SK-N-SH (cell line): ENCODE data around the gene EYA2. TPM values are rescaled to one million over a fixed set of nuclear protein-coding genes. Genes with fewer than 3 reads are reported as not detected.

Experiments
- CTCF ChIA-PET: fragments of 300-600, 350-600 bp; formaldehyde crosslinking; extraction: SDS; loops from one replicate; lab custom pipeline; 2021; lab: Yijun Ruan, JAX
- POLR2A ChIA-PET: fragments of 350-600 bp; sonication (Branson Sonifier 250); formaldehyde crosslinking; extraction: SDS; loops from one replicate; lab custom pipeline; 2020; ENCODE audit warnings: antibody characterized with exemption, inconsistent platforms; lab: Yijun Ruan, JAX
- DNase-seq: peaks from one replicate; pipeline ENCODE4 v3.0.0; 2012
- H2AFZ ChIP-seq: fragments of 200-600 bp; sonication (generic); 2 replicates; pipeline ENCODE4 v1.8.1; 2016; ENCODE audit warnings: antibody characterized with exemption, mild to moderate bottlenecking, low read depth
- H3F3A ChIP-seq: fragments of 200-600 bp; sonication (generic); replicated peaks from 2 replicates; pipeline ENCODE3; 2016; ENCODE audit warnings: antibody characterized with exemption, mild to moderate bottlenecking; ENCODE audit not compliant: insufficient read depth
- H3K27ac ChIP-seq, 2 experiments: fragments of 200-500 bp in 1 of 2; fragments of 200-600 bp in 1 of 2; sonication (Bioruptor generic) in 1 of 2; sonication (generic), shearing (Covaris generic) in 1 of 2; 2 replicates each; pipeline versions ENCODE4 v1.5.1 to v1.6.1; 2014 to 2016; ENCODE audit warnings: low read depth in 2 of 2, inconsistent platforms in 1 of 2, low read length in 1 of 2, mild to moderate bottlenecking in 1 of 2, mixed read lengths in 1 of 2
- H3K27me3 ChIP-seq: fragments of 200-600 bp; sonication (generic), shearing (Covaris generic); 2 replicates; pipeline ENCODE4 v1.6.1; 2016; ENCODE audit warnings: mixed run types; ENCODE audit not compliant: insufficient read depth
- H3K36me3 ChIP-seq, 2 experiments: fragments of 200-500 bp in 1 of 2; fragments of 200-600 bp in 1 of 2; sonication (Bioruptor generic) in 1 of 2; sonication (generic) in 1 of 2; replicated peaks in 1 of 2; 2 replicates each; pipeline versions ENCODE3 to v1.5.1; 2014 to 2016; ENCODE audit warnings: low read length in 1 of 2, mild to moderate bottlenecking in 1 of 2; ENCODE audit not compliant: insufficient read depth in 2 of 2, control insufficient read depth in 1 of 2
- H3K4me1 ChIP-seq, 2 experiments: fragments of 200-500 bp in 1 of 2; fragments of 200-600 bp in 1 of 2; sonication (Bioruptor generic) in 1 of 2; sonication (generic), shearing (Covaris generic) in 1 of 2; 2 replicates each; pipeline versions ENCODE4 v1.5.1 to v1.6.1; 2014 to 2016; ENCODE audit warnings: low read depth in 1 of 2, low read length in 1 of 2, mixed run types in 1 of 2; ENCODE audit not compliant: insufficient read depth in 2 of 2, control insufficient read depth in 1 of 2
- H3K4me2 ChIP-seq: fragments of 200-600 bp; sonication (generic), shearing (Covaris generic); 2 replicates; pipeline ENCODE4 v1.6.1; 2017; ENCODE audit warnings: mixed run types
- H3K4me3 ChIP-seq, 2 experiments: fragments of 200-500 bp in 1 of 2; fragments of 200-600 bp in 1 of 2; sonication (Bioruptor generic) in 1 of 2; sonication (generic), shearing (Covaris generic) in 1 of 2; 2 replicates each; pipeline versions ENCODE4 v1.5.1 to v1.8.1; 2014 to 2016; ENCODE audit warnings: low read depth in 2 of 2, inconsistent platforms in 1 of 2, low read length in 1 of 2, mild to moderate bottlenecking in 1 of 2, mixed read lengths in 1 of 2, moderate library complexity in 1 of 2
- H3K79me2 ChIP-seq: fragments of 200-600 bp; sonication (generic); 2 replicates; pipeline ENCODE4 v1.8.1; 2017; ENCODE audit warnings: mild to moderate bottlenecking; ENCODE audit not compliant: insufficient read depth
- H3K9ac ChIP-seq: fragments of 200-600 bp; sonication (generic); 2 replicates; pipeline ENCODE4 v1.6.1; 2017; ENCODE audit warnings: mixed run types
- H3K9me2 ChIP-seq: fragments of 200-600 bp; sonication (generic); 2 replicates; pipeline ENCODE4 v1.6.1; 2017; ENCODE audit warnings: mixed run types
- H3K9me3 ChIP-seq: fragments of 200-600 bp; sonication (generic); 2 replicates; pipeline ENCODE4 v1.6.1; 2017; ENCODE audit warnings: mixed run types, mild to moderate bottlenecking, moderate library complexity
- H4K20me1 ChIP-seq: fragments of 200-600 bp; sonication (generic); 2 replicates; pipeline ENCODE4 v1.6.1; 2017; ENCODE audit warnings: mild to moderate bottlenecking, mixed run types; ENCODE audit not compliant: insufficient read depth
- CHD2 ChIP-seq: fragments of 150-350 bp; IDR thresholded peaks from 2 replicates; pipeline ENCODE4 v1.6.1; 2018; ENCODE audit warnings: low read length; ENCODE audit not compliant: partially characterized antibody
- ELF1 ChIP-seq: IDR thresholded peaks from 2 replicates; pipeline ENCODE4 v1.4.0; 2012
- EP300 ChIP-seq, 2 experiments: IDR thresholded peaks; 2 replicates each; pipeline versions ENCODE4 v1.4.0 to v1.6.1; 2012; ENCODE audit warnings: borderline replicate concordance in 1 of 2, low read depth in 1 of 2, low read length in 1 of 2
- FOSL2 ChIP-seq: IDR thresholded peaks from 2 replicates; pipeline ENCODE4 v1.4.0; 2012; ENCODE audit warnings: low read depth, mild to moderate bottlenecking, moderate library complexity, borderline replicate concordance
- GABPA ChIP-seq: IDR thresholded peaks from 2 replicates; pipeline ENCODE4 v1.4.0; 2012; ENCODE audit warnings: low read depth, mild to moderate bottlenecking
- GATA2 ChIP-seq: sonication (generic); formaldehyde crosslinking; IDR thresholded peaks from 2 replicates; pipeline ENCODE4 v1.5.0; 2020; ENCODE audit warnings: mild to moderate bottlenecking, missing genetic modification reagents
- NFIC ChIP-seq: IDR thresholded peaks from 2 replicates; pipeline ENCODE4 v1.4.0; 2012; ENCODE audit warnings: borderline replicate concordance
- NRF1 ChIP-seq: IDR thresholded peaks from 2 replicates; pipeline ENCODE4 v1.6.1; 2012; ENCODE audit warnings: low read depth, mild to moderate bottlenecking, low read length
- POLR2AphosphoS5 ChIP-seq: IDR thresholded peaks from 2 replicates; pipeline ENCODE4 v1.6.1; 2012; ENCODE audit warnings: low read depth, low read length
- RAD21 ChIP-seq: IDR thresholded peaks from 2 replicates; pipeline ENCODE4 v1.6.1; 2012; ENCODE audit warnings: mild to moderate bottlenecking, low read length
- RCOR1 ChIP-seq: fragments of 150-350 bp; IDR thresholded peaks from 2 replicates; pipeline ENCODE4 v1.6.1; 2017; ENCODE audit warnings: antibody characterized with exemption, low read length
- RFX5 ChIP-seq: IDR thresholded peaks from 2 replicates; pipeline ENCODE4 v1.6.1; 2012; ENCODE audit warnings: mild to moderate bottlenecking, improper control_type of control experiment, low read length
- TAF1 ChIP-seq: IDR thresholded peaks from 2 replicates; pipeline ENCODE4 v1.6.1; 2012; ENCODE audit warnings: low read depth, mild to moderate bottlenecking, low read length, moderate library complexity, borderline replicate concordance
- TCF12 ChIP-seq: IDR thresholded peaks from 2 replicates; pipeline ENCODE4 v1.4.0; 2012
- TEAD4 ChIP-seq: IDR thresholded peaks from 2 replicates; pipeline ENCODE4 v1.4.0; 2012; ENCODE audit warnings: mild to moderate bottlenecking, borderline replicate concordance; ENCODE audit not compliant: insufficient read depth
- WGBS: methylation state at CpG from one replicate; pipeline ENCODE4 v1.1.6; 2017; ENCODE audit warnings: low lambda C conversion rate; 5-methylcytosine and 5-hydroxymethylcytosine counted together
- polyA plus RNA-seq, 3 experiments: library from polyadenylated mRNA; depleted of rRNA; stranded (reverse); fragments of >200 nt; gene quantifications; 2 replicates each; pipeline ENCODE4 v1.2.3, GENCODE V29; 2012
- TF ChIP-seq, protein P1 (sequence below): fragments of 200-600 bp; sonication (generic); IDR thresholded peaks from 2 replicates; pipeline ENCODE4 v1.6.1; 2017; ENCODE audit warnings: antibody characterized with exemption, mild to moderate bottlenecking, moderate library complexity
- TF ChIP-seq, protein P2 (sequence below): IDR thresholded peaks from 2 replicates; pipeline ENCODE4 v1.4.0; 2012; ENCODE audit warnings: low read depth, borderline replicate concordance
- TF ChIP-seq, protein P3 (sequence below): fragments of 150-350 bp; IDR thresholded peaks from 2 replicates; pipeline ENCODE4 v1.6.1; 2017; ENCODE audit warnings: antibody characterized with exemption, low read length, low read depth, borderline replicate concordance

The EYA2 gene
- polyA plus RNA-seq, 1 of the 3 experiments (the other 2 are of a cell fraction) = 0.05 TPM

DNA sequence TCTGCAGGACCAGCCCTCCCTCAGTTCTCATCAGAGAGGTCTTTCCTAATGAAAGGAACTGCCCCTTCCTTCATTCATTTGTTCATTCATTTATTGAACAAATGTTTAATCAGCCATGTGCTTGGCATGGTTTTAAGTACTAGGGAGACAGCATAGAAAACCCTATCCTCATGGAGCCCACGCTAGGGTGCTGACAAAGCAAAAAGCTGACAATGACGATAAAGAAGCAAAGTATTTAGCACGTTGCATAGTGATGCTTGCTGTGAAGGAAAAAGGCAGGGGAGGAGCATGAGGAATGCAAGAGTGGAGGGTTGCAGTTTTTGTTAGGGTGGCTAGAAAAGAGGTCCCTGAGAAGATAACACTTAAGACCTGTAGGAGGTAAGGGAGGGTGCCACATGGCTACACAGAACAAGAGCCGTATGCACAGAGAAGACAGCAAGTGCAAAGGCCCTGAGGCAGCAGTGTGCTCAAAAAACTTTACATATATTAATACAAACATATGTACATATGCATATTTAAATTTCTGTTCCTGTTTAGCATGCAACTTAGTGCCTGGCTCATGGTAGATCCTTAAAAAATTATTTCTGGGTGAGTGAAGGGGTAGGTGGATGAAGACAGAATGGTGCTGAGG is 98.9 kb downstream of the EYA2 start:
- TF ChIP-seq POLR2AphosphoS5 = no peak
- TF ChIP-seq, protein P1, sequence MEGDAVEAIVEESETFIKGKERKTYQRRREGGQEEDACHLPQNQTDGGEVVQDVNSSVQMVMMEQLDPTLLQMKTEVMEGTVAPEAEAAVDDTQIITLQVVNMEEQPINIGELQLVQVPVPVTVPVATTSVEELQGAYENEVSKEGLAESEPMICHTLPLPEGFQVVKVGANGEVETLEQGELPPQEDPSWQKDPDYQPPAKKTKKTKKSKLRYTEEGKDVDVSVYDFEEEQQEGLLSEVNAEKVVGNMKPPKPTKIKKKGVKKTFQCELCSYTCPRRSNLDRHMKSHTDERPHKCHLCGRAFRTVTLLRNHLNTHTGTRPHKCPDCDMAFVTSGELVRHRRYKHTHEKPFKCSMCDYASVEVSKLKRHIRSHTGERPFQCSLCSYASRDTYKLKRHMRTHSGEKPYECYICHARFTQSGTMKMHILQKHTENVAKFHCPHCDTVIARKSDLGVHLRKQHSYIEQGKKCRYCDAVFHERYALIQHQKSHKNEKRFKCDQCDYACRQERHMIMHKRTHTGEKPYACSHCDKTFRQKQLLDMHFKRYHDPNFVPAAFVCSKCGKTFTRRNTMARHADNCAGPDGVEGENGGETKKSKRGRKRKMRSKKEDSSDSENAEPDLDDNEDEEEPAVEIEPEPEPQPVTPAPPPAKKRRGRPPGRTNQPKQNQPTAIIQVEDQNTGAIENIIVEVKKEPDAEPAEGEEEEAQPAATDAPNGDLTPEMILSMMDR = no peak
- no peak for TF ChIP-seq RCOR1
- TF ChIP-seq NFIC = no peak
- TF ChIP-seq TCF12 = no peak
- TF ChIP-seq EP300 (IDR thresholded peaks at IDR 0.05; ENCODE audit: borderline replicate concordance in 1 of 2, low read depth in 1 of 2, low read length in 1 of 2) = no peak
- TF ChIP-seq, protein P2, sequence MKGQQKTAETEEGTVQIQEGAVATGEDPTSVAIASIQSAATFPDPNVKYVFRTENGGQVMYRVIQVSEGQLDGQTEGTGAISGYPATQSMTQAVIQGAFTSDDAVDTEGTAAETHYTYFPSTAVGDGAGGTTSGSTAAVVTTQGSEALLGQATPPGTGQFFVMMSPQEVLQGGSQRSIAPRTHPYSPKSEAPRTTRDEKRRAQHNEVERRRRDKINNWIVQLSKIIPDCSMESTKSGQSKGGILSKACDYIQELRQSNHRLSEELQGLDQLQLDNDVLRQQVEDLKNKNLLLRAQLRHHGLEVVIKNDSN = no peak
- no peak for TF ChIP-seq RAD21
- no peak for TF ChIP-seq NRF1
- no peak for TF ChIP-seq FOSL2
- TF ChIP-seq GABPA = no peak
- TF ChIP-seq RFX5 = no peak
- POLR2A ChIA-PET = no interaction called here
- 52% methylated on average over 4 of the region's 4 CpGs for WGBS
- Histone ChIP-seq H3K4me3 (no peak overlapping the region), H3K4me2 (no peak overlapping the region), H3K79me2 (no peaks in the 10 kb centered on the region), H3K27ac (no peak overlapping the region), H3K4me1 (no peaks in the 10 kb centered on the region), H3F3A (no peaks in the 10 kb centered on the region), H4K20me1 (no peaks in the 10 kb centered on the region), H3K36me3 (no peaks in the 10 kb centered on the region), H3K9me3 (no peaks in the 10 kb centered on the region), H3K9ac (no peak overlapping the region), H3K9me2 (no peaks in the 10 kb centered on the region), H2AFZ (no peak overlapping the region), H3K27me3 (no peaks in the 10 kb centered on the region; the same call in 1 of the 2 replicates)
- CTCF ChIA-PET = interaction anchor here (0.5 kb wide), 1 partner anchor 13 kb away, joined by 3 read pairs; no protein-coding TSS in a partner anchor
- DNase-seq = no peak

DNA sequence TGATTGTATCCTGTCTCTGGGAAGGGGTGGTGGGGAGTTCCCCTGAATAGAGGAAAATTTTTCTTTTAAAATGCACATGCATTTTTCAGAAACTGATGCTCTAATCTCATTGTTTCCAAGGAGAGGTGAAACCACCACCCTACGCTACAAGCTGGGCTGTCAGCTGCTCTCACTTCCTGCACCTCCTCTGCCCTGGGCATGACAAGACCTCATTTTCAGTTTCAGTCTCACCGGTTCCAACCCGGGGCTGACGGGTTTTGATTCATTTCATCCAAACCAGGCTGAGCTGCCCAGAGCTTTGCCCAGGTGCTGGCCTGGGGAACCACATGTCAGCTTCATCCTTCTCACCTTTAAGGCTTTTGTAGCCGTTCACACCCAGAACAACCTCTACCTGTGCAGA is 99.7 kb downstream of the EYA2 start:
- no peak overlapping the region for H3K9ac ChIP-seq
- no peaks in the 10 kb centered on the region for H3K36me3 ChIP-seq
- POLR2A ChIA-PET = no interaction called here
- no peak for DNase-seq
- H3K4me3 ChIP-seq = no peak overlapping the region
- no peaks in the 10 kb centered on the region for H3K9me3 ChIP-seq
- H3F3A ChIP-seq = no peaks in the 10 kb centered on the region
- H3K27ac ChIP-seq = no peak overlapping the region
- H2AFZ ChIP-seq = no peak overlapping the region
- CTCF ChIA-PET = interaction anchor here (0.5 kb wide), 1 partner anchor 12 kb away, joined by 3 read pairs; no protein-coding TSS in a partner anchor
- no peaks in the 10 kb centered on the region for H3K79me2 ChIP-seq
- 76% methylated on average over 5 of the region's 5 CpGs for WGBS
- H3K4me2 ChIP-seq = no peak overlapping the region
- H3K27me3 ChIP-seq = no peaks in the 10 kb centered on the region; the same call in 1 of the 2 replicates
- TF ChIP-seq TEAD4 = no peak
- TF ChIP-seq POLR2AphosphoS5 = no peak
- TF ChIP-seq ELF1 = no peak
- no peak for TF ChIP-seq CHD2
- TF ChIP-seq, protein P3, sequence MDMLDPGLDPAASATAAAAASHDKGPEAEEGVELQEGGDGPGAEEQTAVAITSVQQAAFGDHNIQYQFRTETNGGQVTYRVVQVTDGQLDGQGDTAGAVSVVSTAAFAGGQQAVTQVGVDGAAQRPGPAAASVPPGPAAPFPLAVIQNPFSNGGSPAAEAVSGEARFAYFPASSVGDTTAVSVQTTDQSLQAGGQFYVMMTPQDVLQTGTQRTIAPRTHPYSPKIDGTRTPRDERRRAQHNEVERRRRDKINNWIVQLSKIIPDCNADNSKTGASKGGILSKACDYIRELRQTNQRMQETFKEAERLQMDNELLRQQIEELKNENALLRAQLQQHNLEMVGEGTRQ = no peak
- TF ChIP-seq NRF1 = no peak
- no peak for TF ChIP-seq GATA2 (CRISPR knock-in tag)
- no peak for TF ChIP-seq TAF1
- no peaks in the 10 kb centered on the region for H3K9me2 ChIP-seq
- no peaks in the 10 kb centered on the region for H4K20me1 ChIP-seq
- H3K4me1 ChIP-seq = no peaks in the 10 kb centered on the region
